Mucosa of descending colon (tissue), 3 donors: ENCODE results near the gene CHMP6. TPM values are rescaled to one million over a fixed set of nuclear protein-coding genes. Genes with fewer than 3 reads are reported as not detected.

ENCODE experiments used
- ATAC-seq: fragments of 200-7000 bp; cut with Tn5 transposase; one replicate; pipeline ENCODE4 v1.9.1; 2020; ENCODE audit warnings: mild to moderate bottlenecking, moderate library complexity
- DNase-seq, 3 donors: peaks; one replicate each; pipeline ENCODE4 v3.0.0-alpha.2; 2020
- H3K36me3 ChIP-seq: fragments of 200-600 bp; one replicate; pipeline ENCODE4 v1.8.0; 2021; ENCODE audit warnings: low read depth, mild to moderate bottlenecking
- H3K4me1 ChIP-seq: fragments of 200-600 bp; one replicate; pipeline ENCODE4 v1.8.0; 2021; ENCODE audit warnings: low read depth, mild to moderate bottlenecking
- H3K4me3 ChIP-seq: fragments of 200-600 bp; one replicate; pipeline ENCODE4 v1.8.0; 2021; ENCODE audit warnings: mild to moderate bottlenecking
- H3K9me3 ChIP-seq: fragments of 200-600 bp; one replicate; pipeline ENCODE4 v1.8.0; 2021; ENCODE audit warnings: mild to moderate bottlenecking
- intact Hi-C, 2 donors: fragments of 100-400 bp; cut with DNase I in 1 of 2; cut with micrococcal nuclease in 1 of 2; formaldehyde crosslinking; loops; one replicate each; pipeline versions ENCODE4 v1.11.0 to v1.11.1; 2022; cut with DNase I, micrococcal nuclease
- total RNA-seq, 3 donors: library from RNA; stranded (reverse); fragmentation: NEBNext Ultra II Directional in 2 of 3; extraction: Animal tissue kit (Norgen Biotek cat#: 25700) in 2 of 3; gene quantifications; one replicate each; pipeline versions ENCODE4 v1.2.1 to v1.2.4, GENCODE V29; 2021 to 2023
- TF ChIP-seq, protein P1 (sequence below): fragments of 200-600 bp; IDR thresholded peaks from one replicate; pipeline ENCODE4 v1.8.0; 2022; ENCODE audit warnings: antibody characterized with exemption, mild to moderate bottlenecking
- donor health status: DM: no; HTN: no; CAD: no; lungs with moderate emphysema.
- donor health status: DM: no; HTN: no; CAD: no.
- donor health status: DM: no; HTN: yes; CAD: no.

Gene CHMP6
- total RNA-seq, 3 donors from 2014 or later, result 35.1 to 43.9 (median 35.4) TPM

- ATAC-seq (no peak), DNase-seq (no peak)
- TF ChIP-seq, protein P1, sequence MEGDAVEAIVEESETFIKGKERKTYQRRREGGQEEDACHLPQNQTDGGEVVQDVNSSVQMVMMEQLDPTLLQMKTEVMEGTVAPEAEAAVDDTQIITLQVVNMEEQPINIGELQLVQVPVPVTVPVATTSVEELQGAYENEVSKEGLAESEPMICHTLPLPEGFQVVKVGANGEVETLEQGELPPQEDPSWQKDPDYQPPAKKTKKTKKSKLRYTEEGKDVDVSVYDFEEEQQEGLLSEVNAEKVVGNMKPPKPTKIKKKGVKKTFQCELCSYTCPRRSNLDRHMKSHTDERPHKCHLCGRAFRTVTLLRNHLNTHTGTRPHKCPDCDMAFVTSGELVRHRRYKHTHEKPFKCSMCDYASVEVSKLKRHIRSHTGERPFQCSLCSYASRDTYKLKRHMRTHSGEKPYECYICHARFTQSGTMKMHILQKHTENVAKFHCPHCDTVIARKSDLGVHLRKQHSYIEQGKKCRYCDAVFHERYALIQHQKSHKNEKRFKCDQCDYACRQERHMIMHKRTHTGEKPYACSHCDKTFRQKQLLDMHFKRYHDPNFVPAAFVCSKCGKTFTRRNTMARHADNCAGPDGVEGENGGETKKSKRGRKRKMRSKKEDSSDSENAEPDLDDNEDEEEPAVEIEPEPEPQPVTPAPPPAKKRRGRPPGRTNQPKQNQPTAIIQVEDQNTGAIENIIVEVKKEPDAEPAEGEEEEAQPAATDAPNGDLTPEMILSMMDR, result no peak
- Histone ChIP-seq H3K4me1 (peaks cover 22% of the 10 kb centered on the region), H3K36me3 (no peaks in the 10 kb centered on the region), H3K9me3 (no peaks in the 10 kb centered on the region), H3K4me3 (no peak overlapping the region)
- intact Hi-C loops, result no loop called here
Measured at GRCh38 chr17:81046132-81046769, 54.6 kb downstream of the CHMP6 start.

DNA sequence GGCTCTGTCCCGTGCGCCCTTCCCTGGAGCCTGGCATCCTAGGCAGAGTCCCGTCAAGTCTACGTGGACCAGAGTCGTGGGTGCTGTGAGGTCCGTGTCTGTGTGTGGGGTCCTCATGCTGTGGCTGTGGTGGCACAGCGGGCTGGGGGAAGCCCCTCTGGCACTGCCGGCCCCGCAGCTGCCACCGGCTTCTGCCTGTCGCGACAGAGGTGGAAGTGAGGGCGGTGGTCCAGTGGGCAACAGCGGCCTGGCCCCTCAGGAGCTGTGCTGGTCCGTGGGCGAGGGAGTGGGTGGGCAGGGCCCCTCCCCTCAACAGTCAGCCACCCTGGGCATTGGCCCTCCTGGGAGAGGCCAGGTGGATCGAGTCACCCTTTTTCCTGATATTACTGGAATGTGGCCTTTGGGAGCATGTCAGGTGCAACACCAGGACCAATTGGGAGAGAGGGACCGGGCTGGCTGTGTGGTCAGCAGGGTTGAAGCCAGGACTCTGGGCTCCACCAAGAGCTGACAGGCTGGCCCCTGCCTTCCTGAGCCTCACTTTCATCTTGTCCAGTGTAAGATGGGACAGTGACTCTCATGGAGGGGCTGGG, 55.2 kb downstream of the CHMP6 start:
- Histone ChIP-seq H3K4me1 (peaks cover 22% of the 10 kb centered on the region), H3K36me3 (no peaks in the 10 kb centered on the region), H3K9me3 (no peaks in the 10 kb centered on the region), H3K4me3 (no peak overlapping the region)
- no peak for ATAC-seq
- TF ChIP-seq, protein P1, result no peak
- intact Hi-C loops, result no loop called here
- DNase-seq, result no peak

DNA sequence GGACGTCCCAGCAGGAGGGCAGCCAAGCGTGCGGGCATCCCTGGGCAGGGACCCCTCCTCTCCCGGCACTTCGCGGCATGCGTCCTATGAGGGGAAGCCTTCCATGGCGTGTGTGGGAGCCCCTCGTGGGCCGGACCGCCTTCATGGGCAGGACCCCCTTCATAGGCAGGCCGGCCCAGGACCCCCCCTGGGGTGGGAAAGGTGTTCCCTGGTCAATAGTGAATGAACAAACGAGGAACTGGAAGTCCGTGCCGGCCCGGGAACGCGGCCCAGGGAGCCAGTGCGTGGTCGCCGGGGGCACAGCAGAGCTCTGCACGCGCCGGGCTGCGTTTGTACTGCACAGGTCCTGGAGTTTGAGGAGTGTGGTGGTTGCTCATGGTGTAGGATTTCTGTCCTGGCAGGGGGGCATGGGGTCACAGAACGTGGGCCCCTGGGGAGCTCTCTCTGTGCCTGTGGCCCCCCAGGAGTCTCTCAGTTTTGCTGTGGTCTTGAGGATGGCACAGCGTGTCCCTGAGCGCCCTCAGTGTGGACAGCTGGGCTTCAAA, 57.3 kb downstream of the CHMP6 start:
- ATAC-seq, result no peak
- no peak for DNase-seq
- intact Hi-C loops, result no loop called here
- no peaks in the 10 kb centered on the region for H3K36me3 ChIP-seq
- H3K4me3 ChIP-seq, result no peak overlapping the region
- H3K4me1 ChIP-seq, result peaks cover 22% of the 10 kb centered on the region
- TF ChIP-seq, protein P1, result no peak
- no peaks in the 10 kb centered on the region for H3K9me3 ChIP-seq

DNA sequence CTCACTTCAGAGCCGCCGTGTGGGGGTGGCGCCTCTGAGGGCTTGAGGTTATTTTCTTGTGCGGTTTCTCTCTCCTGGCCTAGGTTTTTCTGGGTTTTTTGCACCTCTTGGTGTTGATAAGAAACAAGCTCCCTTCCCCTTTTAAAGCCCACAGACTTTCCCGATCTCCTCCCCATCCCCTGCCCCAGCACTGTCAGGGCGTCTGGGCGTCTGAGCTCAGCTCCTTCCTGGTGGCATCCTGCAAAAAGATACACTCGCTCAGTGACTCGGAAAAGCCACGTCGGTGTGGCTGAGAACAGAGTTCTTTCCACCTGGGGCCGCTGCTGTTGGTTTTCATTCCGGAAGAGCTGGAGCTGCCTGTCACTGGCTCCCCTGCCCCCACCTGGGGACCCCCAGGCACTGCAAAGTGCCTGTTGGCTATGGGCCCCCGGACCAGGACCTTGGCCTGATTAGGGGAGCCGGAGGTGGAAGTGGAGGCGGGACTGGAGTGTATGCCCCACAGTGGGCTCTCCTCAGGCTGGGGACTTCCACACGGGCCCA, 57.8 kb downstream of the CHMP6 start:
- Histone ChIP-seq H3K4me1 (peaks cover 16% of the 10 kb centered on the region), H3K36me3 (no peaks in the 10 kb centered on the region), H3K9me3 (no peaks in the 10 kb centered on the region), H3K4me3 (no peak overlapping the region)
- intact Hi-C loops, result no loop called here
- DNase-seq (no peak), ATAC-seq (no peak)
- TF ChIP-seq, protein P1, result no peak

Other genes starting within 250 kb of the CHMP6 start
- 10 to 100 TPM; 11.6 to 76.7 (median 19.4) TPM for gene BAIAP2, start 43.3 kb downstream of the CHMP6 start, total RNA-seq
- not detected for gene PVALEF, start 173.7 kb downstream of the CHMP6 start, total RNA-seq
- gene AATK, start 174.4 kb downstream of the CHMP6 start, total RNA-seq, result 10 to 100 TPM in 2 of 3 donors, 1 to 10 TPM in 1; 9.9 to 23.8 (median 15.6) TPM
- gene CEP131, start 231.1 kb downstream of the CHMP6 start, total RNA-seq, result 1 to 10 TPM; 5.7 to 9.3 (median 8.7) TPM
- 10 to 100 TPM; 37.4 to 60.2 (median 50.0) TPM for gene TEPSIN, start 247.2 kb downstream of the CHMP6 start, total RNA-seq
- gene NDUFAF8, start 247.5 kb downstream of the CHMP6 start, total RNA-seq, result 10 to 100 TPM; 24.5 to 31.6 (median 31.2) TPM